Measurements from ENCODE around the gene C17orf75.
"Not testable (repeated sequence)": the region's sequence is repeated elsewhere in the genome, so short reads cannot be mapped to it uniquely, and the experiment has no call there.

C17orf75 gene

GRCh38 chr17:32342603-32343325 lies 791 bp upstream of the C17orf75 start:
- no peak for DNase-seq

- peak; percentile 72 for DNase-seq
Measured at GRCh38 chr17:32341141-32341856, 674 bp downstream of the C17orf75 start.

GRCh38 chr17:32335687-32336086 lies 6.3 kb downstream of the C17orf75 start:
- DNase-seq, result no peak

- DNase-seq, result no peak
Measured at GRCh38 chr17:32335046-32335445, 6.9 kb downstream of the C17orf75 start.

- no peak for DNase-seq
Measured at GRCh38 chr17:32333187-32333586, 8.8 kb downstream of the C17orf75 start.

GRCh38 chr17:32331243-32332040 lies 10.5 kb downstream of the C17orf75 start:
- DNase-seq, result no peak

- DNase-seq, result no peak
Measured at GRCh38 chr17:32330147-32330546, 11.8 kb downstream of the C17orf75 start.

GRCh38 chr17:32327911-32328310 lies 14.1 kb downstream of the C17orf75 start:
- DNase-seq, result no peak

- DNase-seq, result peak; percentile 37
Measured at GRCh38 chr17:32323811-32324491, 18.0 kb downstream of the C17orf75 start.

- no peak for DNase-seq
Measured at GRCh38 chr17:32323046-32323445, 18.9 kb downstream of the C17orf75 start.

GRCh38 chr17:32320847-32321246 lies 21.1 kb downstream of the C17orf75 start:
- DNase-seq, result no peak

GRCh38 chr17:32320080-32320479 lies 21.9 kb downstream of the C17orf75 start:
- not testable (repeated sequence) for DNase-seq

- peak; percentile 52 for DNase-seq
Measured at GRCh38 chr17:32319548-32319905, 22.4 kb downstream of the C17orf75 start.

- no peak for DNase-seq
Measured at GRCh38 chr17:32318071-32318470, 23.9 kb downstream of the C17orf75 start.

- no peak for DNase-seq
Measured at GRCh38 chr17:32317353-32317752, 24.6 kb downstream of the C17orf75 start.

- DNase-seq, result not testable (repeated sequence)
Measured at GRCh38 chr17:32316653-32317052, 25.3 kb downstream of the C17orf75 start.

- no peak for DNase-seq
Measured at GRCh38 chr17:32315171-32315570, 26.8 kb downstream of the C17orf75 start.

- no peak for DNase-seq
Measured at GRCh38 chr17:32314636-32315035, 27.3 kb downstream of the C17orf75 start.

GRCh38 chr17:32311028-32311536 lies 30.9 kb downstream of the C17orf75 start:
- no peak for DNase-seq

- DNase-seq, result no peak
Measured at GRCh38 chr17:32307658-32308057, 34.3 kb downstream of the C17orf75 start.

GRCh38 chr17:32305049-32305448 lies 36.9 kb downstream of the C17orf75 start:
- DNase-seq, result no peak

- no peak for DNase-seq
Measured at GRCh38 chr17:32303781-32304288, 38.1 kb downstream of the C17orf75 start.

Data from central memory CD4-positive, alpha-beta T cell (primary cell).